ENCODE measurements around the gene FFAR3. TPM values are rescaled to one million over a fixed set of nuclear protein-coding genes. Genes with fewer than 3 reads are reported as not detected.
A peak's percentile ranks its signal among the peaks of the same experiment; 100 is the strongest.

FFAR3 gene
- total and polyA plus RNA-seq, 2 of the 13 experiments (the other 11 are each of a cell fraction or from before 2014, with no cell fraction given) = not detected

DNA sequence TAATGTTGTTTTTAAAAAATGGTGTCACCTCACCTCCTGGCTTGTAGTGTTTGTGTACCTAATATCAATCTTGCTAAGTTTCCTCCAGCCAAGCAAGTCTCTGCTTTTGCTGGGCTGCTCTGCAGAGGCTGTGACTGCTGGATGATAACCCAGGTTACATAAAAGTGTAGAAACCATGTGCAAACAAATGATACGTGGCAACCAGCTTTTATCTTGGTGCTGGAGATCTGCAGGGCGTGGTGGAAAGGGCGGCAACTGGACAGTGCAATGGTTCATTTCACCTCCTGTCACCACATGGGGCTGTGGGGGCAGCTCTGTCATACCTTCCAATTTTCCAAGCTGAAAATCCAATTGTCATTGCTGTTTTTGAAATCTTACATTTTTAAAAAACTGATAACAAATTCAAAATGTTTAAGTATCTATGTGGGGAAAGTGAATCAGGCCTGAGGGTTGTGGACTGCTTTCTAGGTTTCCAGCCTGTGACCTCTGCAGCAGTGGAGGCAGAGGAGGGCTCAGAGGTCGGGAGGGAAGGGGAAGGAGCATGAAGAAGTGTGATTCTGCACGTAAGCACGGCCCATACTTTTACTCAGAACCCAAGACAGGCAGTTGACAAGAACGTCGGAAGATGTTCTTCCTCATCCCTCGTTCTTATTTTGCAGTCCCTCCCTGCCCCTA, 22.3 kb downstream of the FFAR3 start (continued):
- TF ChIP-seq, protein P1, sequence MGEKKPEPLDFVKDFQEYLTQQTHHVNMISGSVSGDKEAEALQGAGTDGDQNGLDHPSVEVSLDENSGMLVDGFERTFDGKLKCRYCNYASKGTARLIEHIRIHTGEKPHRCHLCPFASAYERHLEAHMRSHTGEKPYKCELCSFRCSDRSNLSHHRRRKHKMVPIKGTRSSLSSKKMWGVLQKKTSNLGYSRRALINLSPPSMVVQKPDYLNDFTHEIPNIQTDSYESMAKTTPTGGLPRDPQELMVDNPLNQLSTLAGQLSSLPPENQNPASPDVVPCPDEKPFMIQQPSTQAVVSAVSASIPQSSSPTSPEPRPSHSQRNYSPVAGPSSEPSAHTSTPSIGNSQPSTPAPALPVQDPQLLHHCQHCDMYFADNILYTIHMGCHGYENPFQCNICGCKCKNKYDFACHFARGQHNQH (CRISPR knock-in tag; IDR thresholded peaks at IDR 0.05) = peak; percentile 85
- TF ChIP-seq ZFY (CRISPR knock-in tag; IDR thresholded peaks at IDR 0.05) (0 out of 2 replicates have a peak, but pooled peaks have one; percentile 19), KLF15 (CRISPR knock-in tag; IDR thresholded peaks at IDR 0.05; ENCODE audit: borderline replicate concordance) (no peak), ETV6 (CRISPR knock-in tag; conservative IDR thresholded peaks at IDR 0.05) (no peak), SCMH1 (CRISPR knock-in tag; IDR thresholded peaks at IDR 0.05; ENCODE audit: borderline replicate concordance) (no peak), MBNL3 (CRISPR knock-in tag; conservative IDR thresholded peaks at IDR 0.05) (no peak), ZNF737 (CRISPR knock-in tag; IDR thresholded peaks at IDR 0.05; ENCODE audit: borderline replicate concordance) (no peak), ZNF12 (CRISPR knock-in tag; IDR thresholded peaks at IDR 0.05) (0 out of 2 replicates have a peak, but pooled peaks have one; percentile 33), MXD4 (CRISPR knock-in tag; IDR thresholded peaks at IDR 0.05) (peak; percentile 53; the same call in 1 of the 2 replicates), TBL1XR1 (IDR thresholded peaks at IDR 0.05; ENCODE audit: borderline replicate concordance, low read length, partially characterized antibody) (no peak), SP5 (CRISPR knock-in tag; IDR thresholded peaks at IDR 0.05; ENCODE audit: borderline replicate concordance, low read depth) (peak; percentile 92)
- TF ChIP-seq, protein P2, sequence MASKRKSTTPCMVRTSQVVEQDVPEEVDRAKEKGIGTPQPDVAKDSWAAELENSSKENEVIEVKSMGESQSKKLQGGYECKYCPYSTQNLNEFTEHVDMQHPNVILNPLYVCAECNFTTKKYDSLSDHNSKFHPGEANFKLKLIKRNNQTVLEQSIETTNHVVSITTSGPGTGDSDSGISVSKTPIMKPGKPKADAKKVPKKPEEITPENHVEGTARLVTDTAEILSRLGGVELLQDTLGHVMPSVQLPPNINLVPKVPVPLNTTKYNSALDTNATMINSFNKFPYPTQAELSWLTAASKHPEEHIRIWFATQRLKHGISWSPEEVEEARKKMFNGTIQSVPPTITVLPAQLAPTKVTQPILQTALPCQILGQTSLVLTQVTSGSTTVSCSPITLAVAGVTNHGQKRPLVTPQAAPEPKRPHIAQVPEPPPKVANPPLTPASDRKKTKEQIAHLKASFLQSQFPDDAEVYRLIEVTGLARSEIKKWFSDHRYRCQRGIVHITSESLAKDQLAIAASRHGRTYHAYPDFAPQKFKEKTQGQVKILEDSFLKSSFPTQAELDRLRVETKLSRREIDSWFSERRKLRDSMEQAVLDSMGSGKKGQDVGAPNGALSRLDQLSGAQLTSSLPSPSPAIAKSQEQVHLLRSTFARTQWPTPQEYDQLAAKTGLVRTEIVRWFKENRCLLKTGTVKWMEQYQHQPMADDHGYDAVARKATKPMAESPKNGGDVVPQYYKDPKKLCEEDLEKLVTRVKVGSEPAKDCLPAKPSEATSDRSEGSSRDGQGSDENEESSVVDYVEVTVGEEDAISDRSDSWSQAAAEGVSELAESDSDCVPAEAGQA (IDR thresholded peaks at IDR 0.05; ENCODE audit: low read depth) = no peak
- TF ChIP-seq, protein P2 (CRISPR knock-in tag; IDR thresholded peaks at IDR 0.05; ENCODE audit: borderline replicate concordance) = no peak
- TF ChIP-seq, protein P3, sequence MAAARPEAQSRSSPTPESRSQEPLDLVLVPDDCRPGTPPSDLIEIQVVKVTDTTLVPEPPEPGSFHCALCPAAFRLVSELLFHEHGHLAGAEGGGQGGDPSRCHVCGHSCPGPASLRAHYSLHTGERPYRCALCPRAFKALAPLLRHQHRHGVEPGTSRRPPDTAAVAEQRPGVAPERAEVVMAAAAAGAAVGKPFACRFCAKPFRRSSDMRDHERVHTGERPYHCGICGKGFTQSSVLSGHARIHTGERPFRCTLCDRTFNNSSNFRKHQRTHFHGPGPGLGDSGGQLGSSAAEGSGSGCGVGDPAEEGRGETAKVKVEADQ (CRISPR knock-in tag; IDR thresholded peaks at IDR 0.05; ENCODE audit: borderline replicate concordance) = no peak
- TF ChIP-seq, protein P4, sequence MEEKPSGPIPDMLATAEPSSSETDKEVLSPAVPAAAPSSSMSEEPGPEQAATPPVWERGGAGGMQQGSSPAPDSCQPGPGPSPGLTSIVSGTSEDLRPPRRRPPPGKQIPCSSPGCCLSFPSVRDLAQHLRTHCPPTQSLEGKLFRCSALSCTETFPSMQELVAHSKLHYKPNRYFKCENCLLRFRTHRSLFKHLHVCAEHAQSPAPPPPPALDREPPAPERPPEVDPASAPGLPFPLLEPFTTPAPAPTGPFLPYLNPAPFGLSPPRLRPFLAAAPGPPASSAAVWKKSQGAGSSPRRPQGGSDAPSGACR (CRISPR knock-in tag; IDR thresholded peaks at IDR 0.05) = no peak
- TF ChIP-seq, protein P5, sequence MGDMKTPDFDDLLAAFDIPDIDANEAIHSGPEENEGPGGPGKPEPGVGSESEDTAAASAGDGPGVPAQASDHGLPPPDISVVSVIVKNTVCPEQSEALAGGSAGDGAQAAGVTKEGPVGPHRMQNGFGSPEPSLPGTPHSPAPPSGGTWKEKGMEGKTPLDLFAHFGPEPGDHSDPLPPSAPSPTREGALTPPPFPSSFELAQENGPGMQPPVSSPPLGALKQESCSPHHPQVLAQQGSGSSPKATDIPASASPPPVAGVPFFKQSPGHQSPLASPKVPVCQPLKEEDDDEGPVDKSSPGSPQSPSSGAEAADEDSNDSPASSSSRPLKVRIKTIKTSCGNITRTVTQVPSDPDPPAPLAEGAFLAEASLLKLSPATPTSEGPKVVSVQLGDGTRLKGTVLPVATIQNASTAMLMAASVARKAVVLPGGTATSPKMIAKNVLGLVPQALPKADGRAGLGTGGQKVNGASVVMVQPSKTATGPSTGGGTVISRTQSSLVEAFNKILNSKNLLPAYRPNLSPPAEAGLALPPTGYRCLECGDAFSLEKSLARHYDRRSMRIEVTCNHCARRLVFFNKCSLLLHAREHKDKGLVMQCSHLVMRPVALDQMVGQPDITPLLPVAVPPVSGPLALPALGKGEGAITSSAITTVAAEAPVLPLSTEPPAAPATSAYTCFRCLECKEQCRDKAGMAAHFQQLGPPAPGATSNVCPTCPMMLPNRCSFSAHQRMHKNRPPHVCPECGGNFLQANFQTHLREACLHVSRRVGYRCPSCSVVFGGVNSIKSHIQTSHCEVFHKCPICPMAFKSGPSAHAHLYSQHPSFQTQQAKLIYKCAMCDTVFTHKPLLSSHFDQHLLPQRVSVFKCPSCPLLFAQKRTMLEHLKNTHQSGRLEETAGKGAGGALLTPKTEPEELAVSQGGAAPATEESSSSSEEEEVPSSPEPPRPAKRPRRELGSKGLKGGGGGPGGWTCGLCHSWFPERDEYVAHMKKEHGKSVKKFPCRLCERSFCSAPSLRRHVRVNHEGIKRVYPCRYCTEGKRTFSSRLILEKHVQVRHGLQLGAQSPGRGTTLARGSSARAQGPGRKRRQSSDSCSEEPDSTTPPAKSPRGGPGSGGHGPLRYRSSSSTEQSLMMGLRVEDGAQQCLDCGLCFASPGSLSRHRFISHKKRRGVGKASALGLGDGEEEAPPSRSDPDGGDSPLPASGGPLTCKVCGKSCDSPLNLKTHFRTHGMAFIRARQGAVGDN (CRISPR knock-in tag; IDR thresholded peaks at IDR 0.05) = peak; percentile 51; the same call in 1 of the 2 replicates
